GM12874 (cell line): ENCODE results near the gene BNC2.

Experiments
- TF ChIP-seq, protein P1 (sequence below): IDR thresholded peaks from 2 replicates; pipeline ENCODE4 v1.5.1; 2011; ENCODE audit warnings: low read depth, mild to moderate bottlenecking, control low read depth, low read length, moderate library complexity; ENCODE audit not compliant: insufficient read depth

BNC2 gene

GRCh38 chr9:16412740-16413139 lies 457.7 kb downstream of the BNC2 start:
- TF ChIP-seq, protein P1, sequence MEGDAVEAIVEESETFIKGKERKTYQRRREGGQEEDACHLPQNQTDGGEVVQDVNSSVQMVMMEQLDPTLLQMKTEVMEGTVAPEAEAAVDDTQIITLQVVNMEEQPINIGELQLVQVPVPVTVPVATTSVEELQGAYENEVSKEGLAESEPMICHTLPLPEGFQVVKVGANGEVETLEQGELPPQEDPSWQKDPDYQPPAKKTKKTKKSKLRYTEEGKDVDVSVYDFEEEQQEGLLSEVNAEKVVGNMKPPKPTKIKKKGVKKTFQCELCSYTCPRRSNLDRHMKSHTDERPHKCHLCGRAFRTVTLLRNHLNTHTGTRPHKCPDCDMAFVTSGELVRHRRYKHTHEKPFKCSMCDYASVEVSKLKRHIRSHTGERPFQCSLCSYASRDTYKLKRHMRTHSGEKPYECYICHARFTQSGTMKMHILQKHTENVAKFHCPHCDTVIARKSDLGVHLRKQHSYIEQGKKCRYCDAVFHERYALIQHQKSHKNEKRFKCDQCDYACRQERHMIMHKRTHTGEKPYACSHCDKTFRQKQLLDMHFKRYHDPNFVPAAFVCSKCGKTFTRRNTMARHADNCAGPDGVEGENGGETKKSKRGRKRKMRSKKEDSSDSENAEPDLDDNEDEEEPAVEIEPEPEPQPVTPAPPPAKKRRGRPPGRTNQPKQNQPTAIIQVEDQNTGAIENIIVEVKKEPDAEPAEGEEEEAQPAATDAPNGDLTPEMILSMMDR = no peak

- TF ChIP-seq, protein P1 = no peak
These were observed 459.2 kb downstream of the BNC2 start for GRCh38 chr9:16411311-16411710.

DNA sequence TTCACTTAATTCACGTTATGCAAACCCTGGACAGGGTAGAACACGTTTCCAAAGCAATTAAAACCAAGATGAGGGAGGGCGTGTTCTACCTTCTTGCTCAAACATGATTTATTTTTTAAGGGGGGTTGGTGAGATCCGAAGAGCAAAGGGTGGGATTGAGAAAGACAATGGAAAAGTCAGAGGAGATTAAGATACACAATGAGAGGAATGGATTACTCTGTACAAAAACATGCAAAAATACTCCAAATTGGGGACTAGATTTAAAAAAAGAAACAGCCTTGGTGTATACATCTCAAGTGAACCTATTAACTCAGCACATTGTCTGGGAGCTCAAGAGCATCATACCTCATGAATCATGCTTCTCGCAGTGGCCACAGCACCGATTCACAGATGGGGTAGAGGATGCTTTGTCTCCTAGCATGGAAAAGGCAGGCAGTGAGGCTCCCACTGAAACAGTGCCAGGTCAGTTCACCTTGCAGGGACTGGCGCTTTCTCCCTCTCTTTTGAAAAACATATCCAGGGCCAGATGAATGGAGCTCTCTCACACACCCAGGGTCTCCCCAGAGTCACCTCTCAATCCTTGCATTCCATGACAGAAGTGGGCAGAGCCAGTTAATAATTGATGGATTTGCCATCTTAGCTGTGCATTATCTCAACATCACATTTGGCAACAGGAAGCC lies 459.7 kb downstream of the BNC2 start:
- TF ChIP-seq, protein P1 = no peak

DNA sequence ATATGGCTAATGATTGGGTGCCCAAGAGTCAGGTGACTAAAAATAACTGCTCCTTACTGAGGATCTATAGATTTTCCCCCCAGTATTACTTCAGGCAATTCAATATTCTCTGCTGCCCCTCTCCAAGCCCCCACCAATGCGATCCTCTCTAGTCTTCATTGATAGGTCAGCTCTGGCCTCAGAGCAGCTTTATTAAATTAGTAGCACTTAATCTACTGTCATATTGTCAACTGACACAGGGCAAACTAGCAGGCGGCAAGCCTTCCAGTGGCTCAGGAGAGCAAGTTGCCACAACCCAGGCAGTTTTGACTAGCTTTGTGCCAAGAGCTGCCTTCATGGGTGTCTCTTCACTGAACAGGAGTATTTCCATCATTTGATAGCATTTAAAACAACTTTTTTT lies 462.9 kb downstream of the BNC2 start:
- TF ChIP-seq, protein P1 = no peak

- TF ChIP-seq, protein P1 = no peak
These were observed 463.8 kb downstream of the BNC2 start for GRCh38 chr9:16406526-16407225.

DNA sequence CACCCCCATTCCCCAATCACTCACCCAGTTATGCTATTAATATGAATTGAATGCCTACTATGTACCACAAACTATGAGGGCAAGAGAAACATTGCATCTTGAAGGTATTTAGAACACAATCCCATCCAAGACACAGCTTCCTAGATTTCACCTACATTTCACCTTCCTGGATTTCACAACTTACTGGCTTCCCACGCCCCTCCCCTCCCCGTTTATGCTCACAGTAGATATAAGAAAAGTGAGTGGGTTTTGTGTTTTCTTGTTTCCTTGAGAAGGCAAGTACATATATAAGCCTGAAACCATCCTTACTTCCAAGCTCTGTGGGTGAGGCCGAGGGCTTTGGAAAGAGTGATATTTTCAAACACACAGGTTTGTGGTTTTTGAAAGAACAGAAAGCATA lies 465.0 kb downstream of the BNC2 start:
- TF ChIP-seq, protein P1 = no peak

DNA sequence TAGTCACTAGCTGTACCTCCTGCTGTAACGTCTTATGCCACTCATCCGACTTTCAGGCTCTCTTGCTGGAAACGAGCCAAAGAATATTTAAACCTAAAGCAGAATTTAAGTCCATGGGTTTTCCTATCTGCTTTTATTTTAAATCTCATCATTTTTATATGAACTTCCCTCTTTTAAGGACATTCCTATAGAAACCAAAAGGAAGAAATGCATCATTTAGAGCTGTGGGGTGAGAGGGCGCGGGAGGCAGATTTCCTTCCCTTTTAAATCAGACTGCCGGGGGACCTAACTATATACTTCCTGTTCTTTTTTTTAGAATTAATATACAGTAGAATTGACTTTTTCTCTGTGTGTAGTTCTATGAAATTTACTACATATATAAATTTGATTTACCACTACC lies 468.8 kb downstream of the BNC2 start:
- TF ChIP-seq, protein P1 = no peak
